HepG2 (cell line): ENCODE measurements around the gene LIM2. TPM values are rescaled to one million over a fixed set of nuclear protein-coding genes. Genes with fewer than 3 reads are reported as not detected.

ENCODE experiments used
- CENPBD1 ChIP-seq: sonication (generic); formaldehyde crosslinking; IDR thresholded peaks from 2 replicates; pipeline ENCODE4 v1.8.0; 2022; ENCODE audit warnings: missing genetic modification reagents, low read depth, mild to moderate bottlenecking, borderline replicate concordance
- E2F2 ChIP-seq: sonication (generic); formaldehyde crosslinking; IDR thresholded peaks from 2 replicates; pipeline ENCODE4 v1.4.0; 2020; ENCODE audit warnings: missing genetic modification reagents, borderline replicate concordance
- HCFC1 ChIP-seq: fragments of 150-350 bp; IDR thresholded peaks from 2 replicates; pipeline ENCODE4 v1.6.1; 2014; ENCODE audit warnings: low read depth, low read length
- HNRNPUL1 ChIP-seq: fragments of 200-400 bp; formaldehyde crosslinking; IDR thresholded peaks from 2 replicates; pipeline ENCODE4 v1.6.1; 2017; ENCODE audit warnings: low read depth, mild to moderate bottlenecking, low read length, moderate library complexity
- KAT7 ChIP-seq: IDR thresholded peaks from 2 replicates; pipeline ENCODE4 v1.6.1; 2018; ENCODE audit warnings: borderline replicate concordance, missing compliant biosample characterization
- PAF1 ChIP-seq: IDR thresholded peaks from 2 replicates; pipeline ENCODE4 v1.6.1; 2016; ENCODE audit warnings: missing genetic modification reagents, missing compliant biosample characterization
- PAXIP1 ChIP-seq: sonication (generic); formaldehyde crosslinking; conservative IDR thresholded peaks from 2 replicates; pipeline ENCODE4 v1.4.0; 2020; ENCODE audit warnings: mild to moderate bottlenecking, missing genetic modification reagents, moderate library complexity
- PCBP1 ChIP-seq: fragments of 200-400 bp; formaldehyde crosslinking; IDR thresholded peaks from 2 replicates; pipeline ENCODE4 v1.6.1; 2017; ENCODE audit warnings: mild to moderate bottlenecking, low read depth, low read length, borderline replicate concordance
- PHF20 ChIP-seq: sonication (generic); formaldehyde crosslinking; IDR thresholded peaks from 2 replicates; pipeline ENCODE4 v1.5.0; 2020; ENCODE audit warnings: mild to moderate bottlenecking, missing genetic modification reagents
- SP5 ChIP-seq: IDR thresholded peaks from 2 replicates; pipeline ENCODE4 v1.6.1; 2016; ENCODE audit warnings: low read depth, borderline replicate concordance
- ZFP41 ChIP-seq: sonication (generic); formaldehyde crosslinking; IDR thresholded peaks from 2 replicates; pipeline ENCODE4 v1.4.0; 2020; ENCODE audit warnings: mild to moderate bottlenecking, missing genetic modification reagents, borderline replicate concordance
- ZFP82 ChIP-seq: sonication (generic); formaldehyde crosslinking; IDR thresholded peaks from 2 replicates; pipeline ENCODE4 v1.5.1; 2020; ENCODE audit warnings: mild to moderate bottlenecking, missing genetic modification reagents, borderline replicate concordance
- ZFX ChIP-seq: sonication (generic); formaldehyde crosslinking; IDR thresholded peaks from 2 replicates; pipeline ENCODE4 v1.4.0; 2020; ENCODE audit warnings: mild to moderate bottlenecking, low read depth, missing genetic modification reagents, moderate library complexity
- ZNF780A ChIP-seq: sonication (generic); formaldehyde crosslinking; IDR thresholded peaks from 2 replicates; pipeline ENCODE4 v1.8.0; 2022; ENCODE audit warnings: mild to moderate bottlenecking, missing genetic modification reagents, moderate library complexity
- polyA plus RNA-seq, 8 experiments: library from polyadenylated mRNA; depleted of rRNA in 3 of 8; stranded (reverse) in 7 of 8; unstranded in 1 of 8; fragments of >200 nt; fragmentation: Illumina TruSeq in 4 of 8; extraction: Trizol in 4 of 8; gene quantifications; 2 replicates each; pipeline versions ENCODE4 v1.2.1 to v1.2.3, GENCODE V29; 2011 to 2016; ENCODE audit warnings: low read depth in 4 of 8, missing spikeins in 1 of 8, mixed read lengths in 1 of 8; ENCODE audit not compliant: insufficient read depth in 1 of 8
- total RNA-seq, 5 experiments: library from RNA; depleted of rRNA; stranded (reverse); fragments of >200 nt; fragmentation: Illumina TruSeq; extraction: Trizol; gene quantifications; 2 replicates each; pipeline ENCODE4 v1.2.3, GENCODE V29; 2016; ENCODE audit warnings: low read depth in 1 of 5
- TF ChIP-seq, protein P1 (sequence below): sonication (generic); formaldehyde crosslinking; conservative IDR thresholded peaks from 2 replicates; pipeline ENCODE4 v1.4.0; 2020; ENCODE audit warnings: missing genetic modification reagents
- TF ChIP-seq, protein P2 (sequence below): sonication (generic); formaldehyde crosslinking; IDR thresholded peaks from 2 replicates; pipeline ENCODE4 v1.5.1; 2020; ENCODE audit warnings: mild to moderate bottlenecking, missing genetic modification reagents
- TF ChIP-seq, protein P3 (sequence below): sonication (generic); formaldehyde crosslinking; IDR thresholded peaks from 2 replicates; pipeline ENCODE4 v1.4.0; 2020; ENCODE audit warnings: missing genetic modification reagents

The LIM2 gene
- total and polyA plus RNA-seq, 2 of the 13 experiments (the other 11 are each of a cell fraction or from before 2014, with no cell fraction given): 1.3 TPM; not detected in 1

DNA sequence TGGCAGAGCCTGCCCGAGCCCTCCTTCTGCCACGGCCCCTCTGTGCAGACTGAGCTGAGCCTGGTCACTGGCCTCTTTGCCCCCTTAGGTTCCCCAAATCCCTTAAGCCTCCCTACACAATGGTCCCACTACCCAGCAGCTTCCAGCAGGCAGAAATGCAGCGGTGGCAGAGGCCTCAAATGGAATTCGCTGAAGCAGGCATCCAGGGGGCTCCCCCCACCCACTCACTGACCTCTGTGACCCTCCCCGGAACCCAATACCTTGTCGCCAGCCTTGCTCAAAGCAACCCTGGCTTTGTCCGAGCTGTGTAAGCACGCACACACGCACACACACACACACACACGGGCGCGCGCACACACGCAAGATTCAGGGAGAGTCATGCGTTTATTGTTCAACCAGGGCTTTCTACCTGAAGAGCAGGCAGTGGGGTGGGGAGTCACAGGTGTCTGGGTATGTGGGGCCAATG is at the start of gene LIM2 (continued):
- TF ChIP-seq ZFP82 (CRISPR knock-in tag): no peak
- no peak for TF ChIP-seq KAT7 (CRISPR knock-in tag)
- TF ChIP-seq, protein P1, sequence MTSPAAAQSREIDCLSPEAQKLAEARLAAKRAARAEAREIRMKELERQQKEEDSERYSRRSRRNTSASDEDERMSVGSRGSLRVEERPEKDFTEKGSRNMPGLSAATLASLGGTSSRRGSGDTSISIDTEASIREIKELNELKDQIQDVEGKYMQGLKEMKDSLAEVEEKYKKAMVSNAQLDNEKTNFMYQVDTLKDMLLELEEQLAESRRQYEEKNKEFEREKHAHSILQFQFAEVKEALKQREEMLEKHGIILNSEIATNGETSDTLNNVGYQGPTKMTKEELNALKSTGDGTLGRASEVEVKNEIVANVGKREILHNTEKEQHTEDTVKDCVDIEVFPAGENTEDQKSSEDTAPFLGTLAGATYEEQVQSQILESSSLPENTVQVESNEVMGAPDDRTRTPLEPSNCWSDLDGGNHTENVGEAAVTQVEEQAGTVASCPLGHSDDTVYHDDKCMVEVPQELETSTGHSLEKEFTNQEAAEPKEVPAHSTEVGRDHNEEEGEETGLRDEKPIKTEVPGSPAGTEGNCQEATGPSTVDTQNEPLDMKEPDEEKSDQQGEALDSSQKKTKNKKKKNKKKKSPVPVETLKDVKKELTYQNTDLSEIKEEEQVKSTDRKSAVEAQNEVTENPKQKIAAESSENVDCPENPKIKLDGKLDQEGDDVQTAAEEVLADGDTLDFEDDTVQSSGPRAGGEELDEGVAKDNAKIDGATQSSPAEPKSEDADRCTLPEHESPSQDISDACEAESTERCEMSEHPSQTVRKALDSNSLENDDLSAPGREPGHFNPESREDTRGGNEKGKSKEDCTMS (CRISPR knock-in tag): no peak
- TF ChIP-seq ZNF780A (CRISPR knock-in tag): no peak
- no peak for TF ChIP-seq E2F2 (CRISPR knock-in tag)
- TF ChIP-seq CENPBD1 (CRISPR knock-in tag): no peak
- peak; percentile 54; the same call in 1 of the 2 replicates for TF ChIP-seq ZFX (CRISPR knock-in tag)
- TF ChIP-seq PAXIP1: peak; percentile 68
- 0 out of 2 replicates have a peak, but pooled peaks have one; percentile 29 for TF ChIP-seq PCBP1
- TF ChIP-seq ZFP41 (CRISPR knock-in tag): no peak
- TF ChIP-seq, protein P2, sequence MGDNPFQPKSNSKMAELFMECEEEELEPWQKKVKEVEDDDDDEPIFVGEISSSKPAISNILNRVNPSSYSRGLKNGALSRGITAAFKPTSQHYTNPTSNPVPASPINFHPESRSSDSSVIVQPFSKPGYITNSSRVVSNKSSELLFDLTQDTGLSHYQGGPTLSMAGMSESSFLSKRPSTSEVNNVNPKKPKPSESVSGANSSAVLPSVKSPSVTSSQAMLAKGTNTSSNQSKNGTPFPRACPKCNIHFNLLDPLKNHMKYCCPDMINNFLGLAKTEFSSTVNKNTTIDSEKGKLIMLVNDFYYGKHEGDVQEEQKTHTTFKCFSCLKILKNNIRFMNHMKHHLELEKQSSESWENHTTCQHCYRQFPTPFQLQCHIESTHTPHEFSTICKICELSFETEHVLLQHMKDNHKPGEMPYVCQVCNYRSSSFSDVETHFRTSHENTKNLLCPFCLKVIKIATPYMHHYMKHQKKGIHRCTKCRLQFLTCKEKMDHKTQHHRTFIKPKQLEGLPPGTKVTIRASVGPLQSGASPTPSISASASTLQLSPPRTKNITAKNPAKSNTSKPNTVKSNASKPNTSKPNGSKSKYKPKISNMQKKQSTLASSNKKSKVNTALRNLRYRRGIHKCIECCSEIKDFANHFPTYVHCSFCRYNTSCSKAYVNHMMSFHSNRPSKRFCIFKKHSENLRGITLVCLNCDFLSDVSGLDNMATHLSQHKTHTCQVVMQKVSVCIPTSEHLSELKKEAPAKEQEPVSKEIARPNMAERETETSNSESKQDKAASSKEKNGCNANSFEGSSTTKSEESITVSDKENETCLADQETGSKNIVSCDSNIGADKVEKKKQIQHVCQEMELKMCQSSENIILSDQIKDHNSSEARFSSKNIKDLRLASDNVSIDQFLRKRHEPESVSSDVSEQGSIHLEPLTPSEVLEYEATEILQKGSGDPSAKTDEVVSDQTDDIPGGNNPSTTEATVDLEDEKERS (CRISPR knock-in tag): no peak
- no peak for TF ChIP-seq HCFC1
- no peak for TF ChIP-seq SP5
- TF ChIP-seq HNRNPUL1: no peak
- no peak for TF ChIP-seq PHF20 (CRISPR knock-in tag)
- no peak for TF ChIP-seq PAF1 (CRISPR knock-in tag)
- TF ChIP-seq, protein P3, sequence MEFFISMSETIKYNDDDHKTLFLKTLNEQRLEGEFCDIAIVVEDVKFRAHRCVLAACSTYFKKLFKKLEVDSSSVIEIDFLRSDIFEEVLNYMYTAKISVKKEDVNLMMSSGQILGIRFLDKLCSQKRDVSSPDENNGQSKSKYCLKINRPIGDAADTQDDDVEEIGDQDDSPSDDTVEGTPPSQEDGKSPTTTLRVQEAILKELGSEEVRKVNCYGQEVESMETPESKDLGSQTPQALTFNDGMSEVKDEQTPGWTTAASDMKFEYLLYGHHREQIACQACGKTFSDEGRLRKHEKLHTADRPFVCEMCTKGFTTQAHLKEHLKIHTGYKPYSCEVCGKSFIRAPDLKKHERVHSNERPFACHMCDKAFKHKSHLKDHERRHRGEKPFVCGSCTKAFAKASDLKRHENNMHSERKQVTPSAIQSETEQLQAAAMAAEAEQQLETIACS: 0 out of 2 replicates have a peak, but pooled peaks have one; percentile 11
